Tibial nerve (tissue), 4 donors: ENCODE measurements around the gene USP8.

Source experiments
- CTCF ChIP-seq, 5 experiments: fragments of 200-600 bp in 3 of 5; fragments of 450-650 bp in 2 of 5; sonication (generic) in 3 of 5; IDR thresholded peaks; one replicate each; pipeline ENCODE4 v1.5.1; 2016 to 2019; ENCODE audit warnings: antibody characterized with exemption in 5 of 5, mild to moderate bottlenecking in 3 of 5, moderate library complexity in 2 of 5
- EP300 ChIP-seq, 2 donors: sonication (generic); formaldehyde crosslinking; IDR thresholded peaks; one replicate each; pipeline ENCODE4 v1.6.1; 2017; ENCODE audit warnings: antibody characterized with exemption in 2 of 2, mild to moderate bottlenecking in 1 of 2

DNA sequence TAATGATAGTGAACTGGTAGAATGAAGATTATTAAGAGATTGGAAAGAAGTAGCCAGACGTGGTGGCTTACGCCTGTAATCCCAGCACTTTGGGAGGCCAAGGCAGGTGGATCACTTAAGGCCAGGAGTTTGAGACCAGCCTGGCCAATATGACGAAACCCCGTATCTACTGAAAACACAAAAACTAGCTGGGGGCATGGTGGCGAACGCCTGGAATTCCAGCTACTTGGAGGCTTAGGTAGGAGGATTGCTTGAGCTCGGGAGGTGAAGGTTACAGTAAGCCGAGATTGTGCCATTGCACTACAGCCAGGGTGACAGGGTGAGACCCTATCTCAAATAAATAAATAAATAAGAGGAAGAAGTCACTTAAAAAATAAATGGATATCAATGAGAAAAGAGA, 14.0 kb downstream of the USP8 start:
- no peak for TF ChIP-seq CTCF (IDR thresholded peaks at IDR 0.05)
- no peak for TF ChIP-seq EP300 (IDR thresholded peaks at IDR 0.05)
